ENCODE data around the gene CSRP3.
A peak's percentile ranks its signal among the peaks of the same experiment; 100 is the strongest.

The CSRP3 gene

DNA sequence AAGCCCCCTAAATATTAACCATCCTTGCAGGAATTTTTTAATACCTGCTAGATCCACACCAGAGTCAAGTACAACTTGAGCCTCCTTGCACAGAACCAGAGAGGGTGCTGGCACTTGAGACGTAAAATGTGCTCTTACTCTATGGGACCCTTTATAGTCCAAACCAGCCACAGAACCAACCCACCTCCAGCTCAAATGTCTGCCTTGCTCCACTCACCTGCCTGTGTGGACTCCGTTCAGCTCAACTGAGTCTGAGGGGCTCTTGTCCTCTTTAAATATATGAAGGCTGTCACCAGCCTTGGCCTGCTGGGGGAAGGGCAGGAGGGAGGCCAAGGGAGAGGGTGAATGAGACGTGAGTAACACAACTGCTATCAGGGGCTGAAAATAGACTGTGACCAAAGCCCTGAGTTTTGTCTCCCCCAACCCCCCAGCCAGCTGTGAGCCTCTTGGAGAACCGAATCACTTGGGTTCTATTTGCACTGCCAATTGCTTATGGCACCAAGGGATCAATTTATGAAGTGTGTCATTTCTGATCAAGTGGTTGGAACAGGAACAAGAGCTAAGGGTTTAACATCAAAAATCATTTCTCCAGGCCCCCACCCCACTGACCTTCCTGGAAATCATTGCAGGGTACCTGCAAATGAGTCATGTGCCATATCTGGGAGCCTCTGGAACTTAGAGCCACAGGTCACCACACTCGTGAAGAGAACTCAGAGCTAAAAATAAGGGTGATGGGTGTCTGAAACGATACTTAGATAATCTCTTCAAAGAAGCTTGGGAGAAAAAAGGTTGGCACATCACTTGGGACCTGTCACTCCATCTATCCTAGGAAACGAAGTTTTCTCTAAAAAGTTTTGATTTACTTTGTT lies at the start of gene CSRP3:
Gene CSRP3, minus strand, starts transcription at position 247 of the 869 bp plus-strand sequence. CDS start 9,535 bp downstream, outside the sequence.
- DNase-seq (ENCODE audit: low spot score): no peak

DNA sequence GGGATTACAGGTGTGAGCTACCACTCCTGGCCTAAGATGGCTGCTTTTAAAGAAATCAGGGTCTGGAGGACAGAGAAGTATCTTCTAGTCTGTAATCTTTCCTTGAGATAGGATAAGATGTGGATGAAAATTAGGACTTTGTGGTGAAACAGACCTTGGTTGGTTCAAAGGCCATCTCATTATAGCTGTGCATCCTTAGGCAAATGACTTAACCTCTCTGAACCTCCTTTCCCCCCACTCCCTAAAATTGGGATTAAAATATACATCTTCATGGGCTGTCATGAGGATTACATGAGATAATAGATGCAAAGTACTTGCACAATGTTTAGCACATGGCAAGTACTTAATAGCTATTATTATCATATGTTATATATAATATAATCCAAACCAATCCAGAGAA lies 49.8 kb upstream of the CSRP3 start:
- no peak for DNase-seq (ENCODE audit: low spot score)

DNA sequence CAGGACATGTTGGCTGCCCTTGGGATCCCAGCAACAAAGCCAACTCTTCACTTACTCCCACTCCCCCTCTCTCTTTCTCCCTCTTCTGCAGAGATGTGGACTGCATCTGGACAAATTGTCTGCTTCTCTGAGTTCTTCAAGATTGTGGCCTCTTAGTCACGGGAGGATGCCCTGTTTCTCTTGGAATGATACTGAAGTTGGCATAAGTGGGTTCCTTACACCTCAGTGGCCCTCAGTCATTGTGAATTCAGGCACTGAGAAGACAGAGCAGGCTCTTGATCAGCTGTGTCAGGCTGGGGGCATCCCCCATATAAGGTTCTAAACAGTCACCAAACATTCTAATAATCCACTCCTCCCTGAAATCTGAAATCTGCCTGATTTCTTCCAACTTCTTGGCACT lies 45.0 kb upstream of the CSRP3 start:
- DNase-seq (ENCODE audit: low spot score): no peak

DNA sequence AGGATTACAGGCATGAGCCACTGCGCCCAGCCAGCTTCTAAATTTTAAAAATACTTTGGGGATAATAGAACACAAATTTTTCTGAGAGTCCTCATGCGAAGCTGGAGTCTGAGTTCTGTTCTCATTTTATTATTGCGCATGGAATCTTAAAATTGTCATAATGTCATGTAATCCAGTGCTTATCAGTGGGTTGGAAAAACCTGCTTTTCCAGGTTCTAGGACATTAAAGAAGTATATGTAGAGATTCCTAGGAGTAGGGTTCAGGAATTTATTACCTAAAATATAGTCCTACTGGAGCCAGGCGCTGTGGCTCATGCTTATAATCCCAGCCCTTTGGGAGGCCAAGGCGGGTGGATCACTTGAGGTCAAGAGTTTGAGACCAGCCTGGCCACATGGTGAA lies 43.6 kb upstream of the CSRP3 start:
- no peak for DNase-seq (ENCODE audit: low spot score)

GRCh38 chr11:19244621-19245020 lies 42.8 kb upstream of the CSRP3 start:
- DNase-seq (ENCODE audit: low spot score): no peak

DNA sequence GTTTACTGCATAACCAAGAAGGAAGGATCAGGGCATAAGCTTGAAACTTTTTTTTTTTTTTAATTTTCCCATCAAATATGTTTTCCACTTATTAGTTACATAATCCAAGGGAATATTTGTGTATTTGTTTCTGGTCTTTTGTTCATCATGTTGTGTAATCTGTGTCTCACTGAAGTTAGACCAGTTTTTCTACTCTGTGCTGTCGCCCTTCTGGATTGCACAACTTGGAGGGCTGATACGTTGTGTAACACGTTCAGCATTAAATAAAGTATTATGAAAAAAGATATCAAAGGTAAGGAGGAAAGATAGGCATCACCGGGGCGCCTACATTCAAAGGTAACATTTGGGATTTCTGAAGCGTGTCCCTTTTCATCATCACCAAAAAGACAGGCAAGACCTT lies 42.3 kb upstream of the CSRP3 start:
- no peak for DNase-seq (ENCODE audit: low spot score)

DNA sequence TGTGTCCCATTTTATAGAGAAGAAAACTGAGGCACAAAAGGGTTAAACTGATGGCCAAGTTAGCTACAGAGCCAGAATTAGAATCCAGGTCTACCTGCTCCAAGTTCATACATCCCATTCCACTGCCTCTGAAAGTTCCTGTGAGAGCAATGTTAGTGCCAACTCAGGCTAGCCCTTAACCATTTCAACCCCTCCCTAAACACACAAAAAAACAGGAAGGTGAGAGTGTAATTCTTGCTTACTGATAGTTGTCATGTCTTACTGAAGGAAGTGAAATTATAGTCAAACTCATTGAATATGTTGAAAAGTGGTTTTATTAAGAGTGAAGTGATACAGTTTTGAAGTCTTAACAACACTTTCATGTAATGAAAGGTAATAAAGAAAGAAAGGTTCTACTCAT lies 41.8 kb upstream of the CSRP3 start:
- no peak for DNase-seq (ENCODE audit: low spot score)

GRCh38 chr11:19243143-19243542 lies 41.4 kb upstream of the CSRP3 start:
- no peak for DNase-seq (ENCODE audit: low spot score)

DNA sequence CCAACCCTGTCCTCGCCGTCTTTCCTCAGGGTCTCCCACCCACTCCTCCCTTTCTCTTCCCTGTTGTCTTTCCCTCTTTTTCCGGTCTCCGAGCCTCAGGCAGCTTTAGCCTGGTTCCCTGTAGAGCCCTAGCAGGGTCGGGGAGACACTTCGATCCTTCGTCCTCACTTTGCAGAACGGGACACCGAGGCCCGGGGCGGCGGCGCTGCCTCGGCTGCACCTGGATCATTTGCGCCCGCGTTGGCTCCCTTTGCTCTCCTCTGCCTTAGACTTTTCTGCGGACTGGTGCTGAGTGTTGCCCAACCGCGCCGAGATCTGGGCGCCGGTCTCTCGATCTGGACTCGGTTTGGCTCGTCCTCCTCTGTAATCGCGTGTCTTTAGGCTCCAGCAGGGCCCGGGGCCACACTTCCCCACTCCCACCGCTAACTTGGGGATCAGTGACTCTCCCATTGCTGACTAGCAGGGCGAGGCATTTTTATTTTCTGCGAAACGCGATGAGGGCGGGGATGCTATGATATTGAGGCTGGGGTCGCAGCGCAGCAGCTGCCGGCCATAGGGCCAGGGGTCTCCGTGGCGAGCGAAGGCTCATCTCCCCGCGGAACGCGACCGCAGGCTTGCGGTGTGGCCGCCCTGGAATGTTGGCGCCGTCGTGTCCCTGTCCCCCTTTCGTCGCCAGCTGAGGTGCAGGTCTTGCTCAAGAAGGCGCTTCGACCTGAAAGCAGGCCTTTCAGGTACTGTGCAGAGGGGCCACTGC lies 40.6 kb upstream of the CSRP3 start:
- no peak for DNase-seq (ENCODE audit: low spot score)

DNA sequence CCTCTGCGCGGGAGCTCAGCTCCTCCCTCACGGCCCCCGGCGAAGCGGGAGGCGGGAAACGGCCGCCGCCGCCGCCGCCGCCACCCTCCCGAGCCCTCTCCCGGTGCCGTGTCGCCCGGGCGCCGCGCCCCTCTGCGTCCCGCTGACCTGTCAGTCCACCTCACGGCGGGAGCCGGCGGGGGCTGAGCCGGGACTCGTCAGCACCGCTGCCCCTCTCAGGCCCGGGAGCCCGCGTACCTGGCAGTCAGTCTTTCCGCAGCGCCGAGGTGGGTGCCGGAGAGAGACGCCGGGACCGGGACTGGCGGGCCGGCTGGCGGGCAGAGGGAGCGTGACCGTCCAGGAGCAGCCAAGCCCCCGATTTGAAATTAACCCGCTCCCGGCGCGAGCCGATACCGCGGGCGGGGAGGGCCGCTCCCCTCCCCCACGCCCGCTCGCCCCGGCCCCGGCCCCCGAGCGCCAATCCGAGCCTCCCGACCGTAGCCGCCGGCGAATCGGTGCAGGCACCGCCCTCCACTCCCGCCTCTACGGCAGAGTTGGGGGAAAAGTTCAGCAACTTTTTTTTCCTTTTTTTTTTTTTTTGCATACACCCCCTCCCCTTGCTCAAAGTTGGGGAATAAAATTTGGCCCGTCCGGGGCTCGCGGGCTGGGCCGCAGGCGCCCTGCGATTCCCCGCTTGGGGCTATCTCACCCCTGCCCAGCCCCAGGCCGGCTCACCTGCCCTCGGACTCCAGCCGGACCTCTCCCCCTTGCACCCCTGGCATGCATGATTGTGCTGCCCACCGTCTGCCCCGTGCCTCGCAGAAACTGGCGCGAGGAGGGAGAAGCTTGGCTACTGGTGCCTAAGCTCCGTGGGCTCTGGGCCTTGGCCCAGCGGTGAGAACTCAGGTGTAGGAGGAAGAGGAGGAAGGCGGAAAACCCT lies 39.7 kb upstream of the CSRP3 start:
- DNase-seq (ENCODE audit: low spot score): peak; percentile 27

- DNase-seq (ENCODE audit: low spot score): peak; percentile 94
Observed at GRCh38 chr11:19240420-19241259, 38.9 kb upstream of the CSRP3 start, which contains the start of gene E2F8. E2F8 (minus strand) TSS chr11:19240945; CDS start chr11:19240121, 824 bp downstream.

DNA sequence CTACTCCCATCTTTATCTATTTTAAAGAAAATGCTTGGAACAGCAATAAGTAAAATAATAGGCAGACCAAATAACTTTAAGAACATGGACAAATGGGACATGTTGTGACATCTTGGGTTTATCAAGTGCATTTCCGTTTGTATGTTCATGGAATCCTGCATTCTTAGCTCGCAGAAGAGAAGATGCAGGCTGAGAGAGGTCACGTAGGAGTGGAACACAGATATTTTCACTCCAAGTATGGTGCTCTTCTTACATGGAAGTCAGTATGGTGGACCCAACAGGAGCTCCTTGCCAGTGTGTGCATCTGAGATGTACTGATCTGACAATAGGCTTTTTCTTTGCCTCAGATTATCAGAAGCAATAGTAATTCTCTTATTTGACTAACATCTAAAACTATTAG lies 37.3 kb upstream of the CSRP3 start:
- no peak for DNase-seq (ENCODE audit: low spot score)

- peak; percentile 55 for DNase-seq (ENCODE audit: low spot score)
Observed at GRCh38 chr11:19237813-19238212, 36.0 kb upstream of the CSRP3 start.

DNA sequence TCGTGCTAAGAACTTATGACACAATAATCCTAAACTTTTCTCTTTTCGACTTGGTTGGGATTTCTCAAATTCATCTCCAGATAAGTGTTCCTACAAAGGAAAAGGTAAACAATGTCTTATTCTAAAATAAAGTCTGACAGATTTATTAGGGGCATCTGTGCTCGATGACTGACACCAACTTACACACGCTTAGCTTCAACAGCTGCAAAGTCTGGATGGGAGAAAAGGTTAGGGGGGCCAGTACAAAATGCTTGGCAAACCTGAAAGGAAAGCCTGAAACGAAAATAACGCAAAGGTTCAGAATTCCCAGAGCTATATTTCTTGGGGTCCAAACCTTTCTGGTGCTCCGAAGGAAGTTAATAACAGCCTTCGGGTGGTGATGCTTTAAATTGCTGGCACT lies 35.6 kb upstream of the CSRP3 start:
- DNase-seq (ENCODE audit: low spot score): no peak

DNA sequence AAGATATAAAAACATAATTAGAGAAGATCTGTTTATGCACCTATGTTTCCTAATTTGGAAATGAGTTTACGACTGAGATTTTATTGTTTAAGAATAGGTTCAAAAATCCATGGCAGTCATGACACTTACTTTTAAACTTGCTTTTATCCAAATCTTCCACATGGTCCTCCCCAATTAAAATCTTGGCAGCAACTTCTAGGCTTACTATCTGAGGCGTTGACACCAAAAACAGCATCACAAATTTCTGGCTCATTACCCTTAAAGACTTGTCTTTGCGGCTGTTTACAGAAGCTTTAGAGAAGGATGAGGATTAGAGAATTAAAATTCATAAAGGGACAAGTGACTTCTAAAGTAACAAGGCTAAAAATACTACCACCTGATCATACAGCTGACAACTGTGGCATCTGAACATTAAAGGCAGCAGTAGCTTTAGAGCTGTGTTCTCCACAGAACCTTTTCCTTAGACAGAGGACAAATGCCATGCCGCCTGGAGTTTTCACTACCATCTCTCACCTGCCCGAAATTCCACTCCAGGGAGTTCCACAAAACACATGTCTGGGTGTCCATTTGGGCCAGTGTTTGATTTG lies 32.5 kb upstream of the CSRP3 start:
- no peak for DNase-seq (ENCODE audit: low spot score)

GRCh38 chr11:19232910-19233503 lies 31.2 kb upstream of the CSRP3 start:
- DNase-seq (ENCODE audit: low spot score): peak; percentile 44

- DNase-seq (ENCODE audit: low spot score): no peak
Observed at GRCh38 chr11:19229671-19230070, 27.9 kb upstream of the CSRP3 start.

- DNase-seq (ENCODE audit: low spot score): no peak
Observed at GRCh38 chr11:19228968-19229367, 27.2 kb upstream of the CSRP3 start.

- DNase-seq (ENCODE audit: low spot score): no peak
Observed at GRCh38 chr11:19226378-19227195, 24.8 kb upstream of the CSRP3 start.

All from SW480 (cell line).